Activated CD4-positive, alpha-beta memory T cell treated with anti-CD3 and anti-CD28 coated beads, Interleukin-2, amount 10 ng/mL, durations not matched to agents 7 days and 5 days (primary cell): ENCODE measurements around the gene OPHN1. TPM values are rescaled to one million over a fixed set of nuclear protein-coding genes. Genes with fewer than 3 reads are reported as not detected.
"Not testable (repeated sequence)": the region's sequence is repeated elsewhere in the genome, so short reads cannot be mapped to it uniquely, and the experiment has no call there.

ENCODE experiments used
- CTCF ChIA-PET: fragments of 350-600 bp; sonication (Branson Sonifier 250); formaldehyde crosslinking; loops from one replicate; lab custom pipeline; 2021; ENCODE audit warnings: antibody characterized with exemption, inconsistent platforms; lab: Charles Lee
- POLR2A ChIA-PET: fragments of 350-600 bp; sonication (Branson Sonifier 250); formaldehyde crosslinking; loops from one replicate; lab custom pipeline; 2021; ENCODE audit warnings: antibody characterized with exemption; lab: Charles Lee
- DNase-seq: peaks from one replicate; pipeline ENCODE4 v3.0.0-alpha.2; 2020
- H3K27ac Mint-ChIP-seq: one replicate; pipeline ENCODE4 v1.8.0; 2021; ENCODE audit warnings: mild to moderate bottlenecking, mixed read lengths
- H3K27me3 Mint-ChIP-seq: one replicate; pipeline ENCODE4 v1.8.0; 2021; ENCODE audit warnings: mixed read lengths
- H3K36me3 Mint-ChIP-seq: one replicate; pipeline ENCODE4 v1.8.0; 2021; ENCODE audit warnings: low read depth, mixed read lengths
- H3K4me1 Mint-ChIP-seq: one replicate; pipeline ENCODE4 v1.8.0; 2021; ENCODE audit warnings: mixed read lengths
- H3K4me3 Mint-ChIP-seq: one replicate; pipeline ENCODE4 v1.8.0; 2021; ENCODE audit warnings: mild to moderate bottlenecking, mixed read lengths
- H3K9me3 Mint-ChIP-seq: one replicate; pipeline ENCODE4 v1.8.0; 2021; ENCODE audit warnings: mixed read lengths
- total RNA-seq, 2 experiments: library from RNA; stranded (reverse); gene quantifications; one replicate each; pipeline ENCODE4 v1.2.3, GENCODE V29; 2021

Gene OPHN1
- total RNA-seq, 2 experiments from 2014 or later: 0.10 to 0.30 TPM

GRCh38 chrX:68304602-68305001, 128.7 kb downstream of the OPHN1 start:
- CTCF ChIA-PET: no interaction called here
- Mint-ChIP-seq H3K4me1 (no peaks in the 10 kb centered on the region), H3K27me3 (no peaks in the 10 kb centered on the region), H3K36me3 (no peaks in the 10 kb centered on the region), H3K27ac (no peak overlapping the region), H3K4me3 (no peak overlapping the region), H3K9me3 (no peaks in the 10 kb centered on the region)
- POLR2A ChIA-PET: no interaction called here
- no peak for DNase-seq

DNA sequence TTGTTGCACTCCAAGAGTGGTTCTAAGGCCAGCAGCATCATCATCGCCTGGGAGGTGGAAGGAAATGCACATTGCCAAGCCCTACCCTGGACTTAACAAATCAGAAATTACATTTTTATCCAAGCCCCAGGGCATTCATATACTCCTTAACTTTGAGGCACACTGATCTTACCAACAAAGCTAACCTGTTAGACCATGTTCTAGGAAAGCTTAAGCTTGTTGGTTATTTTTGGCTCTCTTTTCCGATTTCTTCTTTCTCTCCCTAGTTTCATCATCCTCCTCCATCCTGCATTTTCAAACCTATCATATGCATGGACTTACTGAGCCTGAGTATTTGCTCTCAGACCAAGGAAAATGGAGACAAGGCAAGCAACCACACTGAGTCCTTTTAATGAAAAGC, 133.4 kb downstream of the OPHN1 start:
- no peak for DNase-seq
- Mint-ChIP-seq H3K4me3 (no peak overlapping the region), H3K36me3 (no peaks in the 10 kb centered on the region), H3K27me3 (no peaks in the 10 kb centered on the region), H3K27ac (no peak overlapping the region), H3K4me1 (no peaks in the 10 kb centered on the region), H3K9me3 (no peaks in the 10 kb centered on the region)
- CTCF ChIA-PET: no interaction called here
- POLR2A ChIA-PET: no interaction called here

DNA sequence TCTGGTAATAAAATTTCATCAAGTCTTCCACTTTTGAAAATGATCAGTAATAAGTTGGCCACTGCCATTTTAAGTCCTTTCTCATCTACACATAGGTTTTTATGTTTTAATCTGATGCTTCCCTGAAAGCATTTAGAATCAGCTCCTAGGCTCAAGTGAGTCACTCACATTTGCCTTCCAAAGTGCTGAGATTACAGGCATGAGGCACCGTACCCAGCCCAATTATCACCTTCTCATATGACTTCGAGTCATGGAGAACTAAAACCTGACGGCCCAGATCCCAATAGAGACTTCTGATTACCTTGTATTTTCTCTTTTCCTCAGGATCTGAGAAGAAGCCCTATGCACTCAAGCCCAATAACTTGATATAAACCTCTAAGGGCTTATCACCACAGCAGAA, 140.8 kb downstream of the OPHN1 start:
- Mint-ChIP-seq H3K4me3 (no peak overlapping the region), H3K4me1 (no peaks in the 10 kb centered on the region), H3K27me3 (no peaks in the 10 kb centered on the region), H3K36me3 (no peaks in the 10 kb centered on the region), H3K27ac (no peak overlapping the region), H3K9me3 (no peaks in the 10 kb centered on the region)
- DNase-seq: no peak
- ChIA-PET POLR2A (no interaction called here), CTCF (no interaction called here)

GRCh38 chrX:68288127-68288526, 145.2 kb downstream of the OPHN1 start:
- no peak for DNase-seq
- H3K4me3 Mint-ChIP-seq: no peak overlapping the region

DNA sequence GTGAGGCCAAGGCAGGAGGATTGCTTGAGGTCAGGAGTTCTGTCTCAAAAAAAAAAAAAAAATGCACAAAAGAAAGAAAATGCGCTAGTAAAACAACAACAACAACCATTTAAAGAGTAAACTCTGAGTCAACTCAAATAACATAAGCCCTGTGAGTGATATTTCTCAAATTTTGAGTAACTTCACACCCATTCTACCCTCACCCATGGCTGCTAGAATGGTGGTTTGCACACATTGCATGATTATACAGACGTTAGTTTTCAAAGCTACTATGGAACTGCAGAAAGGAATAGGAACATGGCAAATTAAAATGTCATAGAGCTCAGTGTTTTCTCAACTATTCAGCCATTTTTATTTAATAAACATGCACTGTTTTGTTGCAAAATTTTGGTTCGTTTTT, 145.9 kb downstream of the OPHN1 start:
- H3K4me1 Mint-ChIP-seq: peaks cover 4% of the 10 kb centered on the region

More at GRCh38 chrX:68288127-68288526, 145.2 kb downstream of the OPHN1 start:
- ChIA-PET POLR2A (no interaction called here), CTCF (no interaction called here)
- Mint-ChIP-seq H3K4me1 (peaks cover 4% of the 10 kb centered on the region), H3K36me3 (no peaks in the 10 kb centered on the region), H3K27ac (no peak overlapping the region), H3K9me3 (no peaks in the 10 kb centered on the region), H3K27me3 (no peaks in the 10 kb centered on the region)

GRCh38 chrX:68286980-68287379, 146.3 kb downstream of the OPHN1 start:
- CTCF ChIA-PET: no interaction called here

More for the DNA sequence above, 145.9 kb downstream of the OPHN1 start:
- Mint-ChIP-seq H3K4me3 (no peak overlapping the region), H3K36me3 (no peaks in the 10 kb centered on the region), H3K9me3 (no peaks in the 10 kb centered on the region), H3K27ac (no peak overlapping the region), H3K27me3 (no peaks in the 10 kb centered on the region)
- CTCF ChIA-PET: no interaction called here
- POLR2A ChIA-PET: no interaction called here
- no peak for DNase-seq

DNA sequence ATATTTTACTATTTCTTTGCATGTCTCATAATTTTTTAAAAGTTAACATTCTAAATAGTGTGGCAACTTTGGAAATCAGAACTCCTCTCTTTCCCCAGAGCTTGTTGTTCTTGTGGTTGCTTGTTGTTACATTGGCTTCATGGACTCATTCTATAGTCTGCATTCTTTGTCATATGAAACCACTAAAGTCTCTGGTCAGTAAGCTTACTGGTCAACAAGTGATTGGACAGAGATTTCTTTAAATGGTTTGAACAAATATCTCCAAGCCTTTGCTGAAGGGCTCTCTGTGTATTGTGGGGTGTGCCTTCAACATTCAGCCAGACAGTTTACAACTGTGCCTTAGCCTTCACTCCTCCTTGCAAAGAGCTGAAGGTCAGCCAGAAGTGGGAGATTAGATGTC, 147.2 kb downstream of the OPHN1 start:
- Mint-ChIP-seq H3K4me3 (no peak overlapping the region), H3K27me3 (no peaks in the 10 kb centered on the region), H3K27ac (no peak overlapping the region), H3K9me3 (no peaks in the 10 kb centered on the region), H3K36me3 (no peaks in the 10 kb centered on the region), H3K4me1 (peaks cover 4% of the 10 kb centered on the region)
- ChIA-PET POLR2A (no interaction called here), CTCF (no interaction called here)
- DNase-seq: no peak

More at GRCh38 chrX:68286980-68287379, 146.3 kb downstream of the OPHN1 start:
- POLR2A ChIA-PET: no interaction called here
- Mint-ChIP-seq H3K36me3 (no peaks in the 10 kb centered on the region), H3K4me1 (peaks cover 4% of the 10 kb centered on the region), H3K4me3 (no peak overlapping the region), H3K27me3 (no peaks in the 10 kb centered on the region), H3K9me3 (no peaks in the 10 kb centered on the region), H3K27ac (no peak overlapping the region)
- DNase-seq: no peak

DNA sequence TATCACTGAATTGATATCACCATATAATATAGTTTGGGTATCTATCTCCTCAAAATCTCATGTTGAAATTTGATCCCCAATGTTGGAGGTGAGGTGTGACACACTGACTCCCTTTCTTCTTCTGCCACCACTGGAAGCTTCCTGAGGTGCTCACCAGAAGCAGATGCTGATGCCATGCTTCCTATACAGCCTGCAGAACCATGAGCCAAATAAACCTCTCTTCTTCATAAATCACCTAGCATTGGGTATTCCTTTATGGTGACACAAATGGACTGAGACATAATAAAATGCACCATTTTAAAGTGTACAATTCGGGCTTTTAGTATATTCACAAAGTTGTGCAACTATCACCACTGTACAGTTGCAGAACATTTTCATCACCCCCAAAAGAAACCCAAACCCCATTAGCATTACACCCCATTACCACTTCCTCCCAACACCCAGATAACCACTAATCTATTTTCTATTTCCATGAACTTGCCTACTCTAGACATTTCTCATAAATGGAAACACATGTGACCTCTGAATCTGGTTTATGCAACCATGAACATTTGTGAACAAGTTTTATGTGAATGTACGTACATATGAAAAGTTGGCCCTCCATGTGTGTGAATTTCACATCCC, 148.9 kb downstream of the OPHN1 start:
- H3K9me3 Mint-ChIP-seq: no peaks in the 10 kb centered on the region
- POLR2A ChIA-PET: no interaction called here
- CTCF ChIA-PET: no interaction called here
- DNase-seq: no peak
- no peak overlapping the region for H3K4me3 Mint-ChIP-seq
- H3K27me3 Mint-ChIP-seq: no peaks in the 10 kb centered on the region
- peaks cover 4% of the 10 kb centered on the region for H3K4me1 Mint-ChIP-seq
- no peak overlapping the region for H3K27ac Mint-ChIP-seq
- no peaks in the 10 kb centered on the region for H3K36me3 Mint-ChIP-seq

DNA sequence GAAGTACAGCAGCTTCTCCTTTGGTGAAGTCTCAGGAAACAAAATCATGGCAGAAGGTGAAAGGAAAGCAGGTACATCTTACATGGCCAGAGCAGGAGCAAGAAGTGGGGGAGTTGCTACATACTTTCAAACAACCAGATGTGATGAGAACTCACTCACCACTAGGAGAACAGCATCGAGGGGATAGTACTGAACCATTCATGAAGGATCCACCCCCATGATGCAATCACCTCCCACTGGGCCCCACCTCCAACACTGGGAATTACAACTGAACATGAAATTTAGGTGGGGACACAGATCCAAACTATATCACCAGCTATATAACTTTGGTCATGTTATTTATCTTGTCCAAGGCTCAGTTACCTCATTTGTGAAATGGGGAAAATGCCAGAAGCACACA, 159.4 kb downstream of the OPHN1 start:
- CTCF ChIA-PET: no interaction called here
- POLR2A ChIA-PET: no interaction called here
- H3K36me3 Mint-ChIP-seq: no peaks in the 10 kb centered on the region
- H3K4me1 Mint-ChIP-seq: no peaks in the 10 kb centered on the region
- no peak overlapping the region for H3K4me3 Mint-ChIP-seq
- no peaks in the 10 kb centered on the region for H3K27me3 Mint-ChIP-seq
- DNase-seq: no peak
- no peak overlapping the region for H3K27ac Mint-ChIP-seq
- no peaks in the 10 kb centered on the region for H3K9me3 Mint-ChIP-seq

DNA sequence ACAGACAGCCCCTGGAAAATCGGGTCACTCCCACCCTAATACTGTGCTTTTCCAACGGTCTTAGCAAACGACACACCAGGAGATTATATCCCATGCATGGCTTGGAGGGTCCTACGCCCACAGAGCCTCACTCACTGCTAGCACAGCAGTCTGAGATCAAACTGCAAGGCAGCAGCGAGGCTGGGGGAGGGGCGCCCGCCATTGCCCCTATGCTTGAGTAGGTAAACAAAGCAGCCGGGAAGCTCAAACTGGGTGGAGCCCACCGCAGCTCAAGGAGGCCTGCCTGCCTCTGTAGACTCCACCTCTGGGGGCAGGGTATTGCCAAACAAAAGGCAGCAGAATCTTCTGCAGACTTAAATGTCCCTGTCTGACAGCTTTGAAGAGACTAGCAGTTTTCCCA, 168.5 kb downstream of the OPHN1 start:
- DNase-seq, H3K27me3 Mint-ChIP-seq, POLR2A ChIA-PET, H3K36me3 Mint-ChIP-seq, H3K4me1 Mint-ChIP-seq, H3K27ac Mint-ChIP-seq, H3K9me3 Mint-ChIP-seq, H3K4me3 Mint-ChIP-seq, CTCF ChIA-PET: not testable (repeated sequence)

DNA sequence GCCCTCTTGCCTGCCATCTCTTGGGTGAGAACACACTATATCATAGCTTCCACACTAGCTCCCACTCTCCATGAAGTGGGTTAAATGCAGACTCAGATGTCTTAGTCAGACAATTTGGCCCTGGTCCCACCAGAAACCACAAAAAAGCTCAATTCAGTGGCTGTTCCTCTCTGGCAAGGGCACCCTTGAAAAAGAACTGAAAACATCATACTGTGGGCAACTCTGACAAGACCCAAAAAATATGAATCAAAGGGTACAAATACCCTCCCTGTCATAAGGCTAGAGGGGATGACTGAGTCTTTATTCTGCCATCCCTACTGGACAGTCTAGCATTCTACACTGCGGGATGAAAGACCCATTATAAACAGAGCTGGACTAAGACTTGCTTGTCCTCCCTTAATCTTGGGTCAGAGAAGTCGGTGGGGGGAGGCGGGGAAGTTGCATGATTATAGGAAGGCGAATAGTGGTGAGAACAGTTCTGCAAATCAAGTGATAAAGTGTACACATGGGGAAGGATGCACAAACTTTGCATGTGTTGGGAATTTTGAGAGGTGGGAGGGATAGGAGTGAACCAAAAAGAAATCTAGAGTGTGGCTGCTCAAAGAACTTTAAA, 172.1 kb downstream of the OPHN1 start:
- no peak for DNase-seq
- CTCF ChIA-PET: no interaction called here
- POLR2A ChIA-PET: no interaction called here
- H3K36me3 Mint-ChIP-seq: no peaks in the 10 kb centered on the region
- no peak overlapping the region for H3K27ac Mint-ChIP-seq
- H3K4me3 Mint-ChIP-seq: no peak overlapping the region
- no peaks in the 10 kb centered on the region for H3K4me1 Mint-ChIP-seq
- H3K27me3 Mint-ChIP-seq: peaks cover 3% of the 10 kb centered on the region
- H3K9me3 Mint-ChIP-seq: no peaks in the 10 kb centered on the region

DNA sequence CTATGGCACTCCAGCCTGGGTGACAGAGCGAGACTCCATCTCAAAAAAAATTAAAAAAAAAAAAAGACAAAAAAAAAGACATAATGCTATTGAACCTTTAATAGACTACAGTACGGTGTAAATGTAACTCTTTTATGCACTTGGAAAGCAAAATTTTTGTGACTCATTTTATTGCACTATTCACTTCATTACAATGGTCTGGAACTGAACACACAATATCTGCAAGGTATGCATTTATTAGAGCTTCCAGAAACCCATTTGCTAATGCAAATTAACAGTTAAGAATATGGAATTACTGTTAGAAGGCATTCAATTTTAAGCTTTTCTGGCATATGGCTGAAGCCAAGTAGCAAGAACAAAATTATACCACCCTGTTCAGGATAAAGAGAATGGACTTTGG, 176.3 kb downstream of the OPHN1 start:
- H3K4me3 Mint-ChIP-seq: no peak overlapping the region
- no peaks in the 10 kb centered on the region for H3K36me3 Mint-ChIP-seq
- ChIA-PET CTCF (no interaction called here), POLR2A (no interaction called here)
- no peak for DNase-seq
- H3K27ac Mint-ChIP-seq: no peak overlapping the region
- H3K27me3 Mint-ChIP-seq: peaks cover 3% of the 10 kb centered on the region
- H3K4me1 Mint-ChIP-seq: no peaks in the 10 kb centered on the region
- no peaks in the 10 kb centered on the region for H3K9me3 Mint-ChIP-seq

- POLR2A ChIA-PET: no interaction called here
- no peak overlapping the region for H3K4me3 Mint-ChIP-seq
These were observed 178.3 kb downstream of the OPHN1 start for GRCh38 chrX:68254738-68255645.

More at GRCh38 chrX:68254738-68255645, 178.3 kb downstream of the OPHN1 start:
- CTCF ChIA-PET: no interaction called here
- Mint-ChIP-seq H3K36me3 (no peaks in the 10 kb centered on the region), H3K27ac (no peak overlapping the region), H3K27me3 (no peaks in the 10 kb centered on the region), H3K9me3 (no peaks in the 10 kb centered on the region), H3K4me1 (no peaks in the 10 kb centered on the region)
- no peak for DNase-seq
